Loucy (cell line): ENCODE measurements around the gene ADGRD1.

ENCODE experiments used
- CTCF ChIP-seq: fragments of 200-600 bp; sonication (generic); conservative IDR thresholded peaks from 2 replicates; pipeline ENCODE4 v1.5.1; 2014; ENCODE audit warnings: mild to moderate bottlenecking, antibody characterized with exemption, low read length
- EZH2phosphoT487 ChIP-seq: fragments of 200-600 bp; IDR thresholded peaks from 2 replicates; pipeline ENCODE4 v1.6.1; 2018; ENCODE audit warnings: antibody characterized with exemption, mild to moderate bottlenecking, moderate library complexity, borderline replicate concordance

DNA sequence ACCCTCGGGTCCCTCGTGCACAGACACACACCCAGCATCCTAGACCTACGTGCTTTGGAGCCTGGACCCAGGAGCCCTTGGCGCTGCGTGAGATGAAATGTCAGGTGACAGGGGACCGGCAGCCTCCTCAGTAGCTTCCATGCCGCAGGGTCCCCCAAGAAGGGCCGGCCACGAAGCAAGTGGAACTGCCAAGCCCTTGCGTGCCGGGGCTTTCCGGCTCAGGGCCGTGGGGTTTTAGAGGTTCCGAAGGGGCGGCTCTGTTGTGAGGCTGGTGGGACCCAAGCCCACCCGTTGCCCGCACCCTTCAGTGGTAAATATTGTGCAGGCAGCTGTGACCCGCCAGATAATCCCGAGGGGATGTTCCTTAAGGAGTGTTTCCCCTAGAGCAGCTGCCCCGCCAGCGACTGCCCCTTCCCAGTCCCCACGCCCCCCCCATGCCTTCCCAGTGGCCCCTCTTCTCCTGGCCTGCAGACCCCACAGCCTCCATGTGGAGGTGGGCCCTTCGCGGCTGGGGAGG lies 133.7 kb downstream of the ADGRD1 start:
- TF ChIP-seq CTCF (no peak), EZH2phosphoT487 (no peak)
